IMR-90 (cell line): ENCODE data around the gene DTX3. TPM values are rescaled to one million over a fixed set of nuclear protein-coding genes. Genes with fewer than 3 reads are reported as not detected.
"Not testable (repeated sequence)": the region's sequence is repeated elsewhere in the genome, so short reads cannot be mapped to it uniquely, and the experiment has no call there.

ENCODE experiments used
- ATAC-seq: fragments of 200-7000 bp; cut with Tn5 transposase; 2 replicates; pipeline ENCODE4 v1.9.1; 2020; ENCODE audit warnings: low read depth, mild to moderate bottlenecking, moderate library complexity
- BruUV-seq: library from RNA; stranded (reverse); fragments of 400-500 nt; replicated peaks from 2 replicates; lab custom pipeline; 2021; lab: Mats Ljungman, UMichigan
- CTCF ChIA-PET: fragments of 300-600 bp; formaldehyde crosslinking; extraction: SDS; loops from one replicate; lab custom pipeline; 2021; ENCODE audit warnings: antibody characterized with exemption; lab: Yijun Ruan, JAX
- POLR2A ChIA-PET: fragments of 300-600 bp; sonication (Branson Sonifier 250); formaldehyde crosslinking; loops from one replicate; lab custom pipeline; 2022; ENCODE audit warnings: antibody characterized with exemption; ENCODE audit not compliant: unreplicated experiment; lab: Charles Lee
- DNase-seq: peaks from one replicate; pipeline ENCODE4 v3.0.0; 2013
- H2AFZ ChIP-seq: replicated peaks from 2 replicates; pipeline ENCODE3; 2013; ENCODE audit warnings: low read length, mild to moderate bottlenecking; ENCODE audit not compliant: poor library complexity
- H2AK5ac ChIP-seq: 2 replicates; pipeline ENCODE4 v1.6.1; 2013; ENCODE audit warnings: low read depth, low read length, inconsistent platforms
- H2AK9ac ChIP-seq: replicated peaks from 2 replicates; pipeline ENCODE3; 2013; ENCODE audit warnings: mild to moderate bottlenecking, low read depth, low read length, moderate library complexity; ENCODE audit not compliant: poor library complexity
- H2BK120ac ChIP-seq: 2 replicates; pipeline ENCODE4 v1.6.1; 2013; ENCODE audit warnings: low read depth, low read length, inconsistent platforms
- H2BK15ac ChIP-seq: 3 replicates; pipeline ENCODE4 v1.6.1; 2013; ENCODE audit warnings: low read depth, low read length, inconsistent platforms
- H2BK20ac ChIP-seq: 2 replicates; pipeline ENCODE4 v1.6.1; 2013; ENCODE audit warnings: low read depth, mild to moderate bottlenecking, inconsistent platforms, low read length, moderate library complexity
- H2BK5ac ChIP-seq: 2 replicates; pipeline ENCODE4 v1.6.1; 2013; ENCODE audit warnings: mild to moderate bottlenecking, low read depth, low read length, inconsistent platforms; ENCODE audit not compliant: poor library complexity, severe bottlenecking
- H3K14ac ChIP-seq: replicated peaks from 2 replicates; pipeline ENCODE4 v1.6.1; 2013; ENCODE audit warnings: low read depth, low read length, inconsistent platforms
- H3K18ac ChIP-seq: 2 replicates; pipeline ENCODE4 v1.6.1; 2013; ENCODE audit warnings: low read depth, low read length, control low read depth
- H3K23ac ChIP-seq: 2 replicates; pipeline ENCODE4 v1.6.1; 2013; ENCODE audit warnings: low read depth, low read length, inconsistent platforms
- H3K27ac ChIP-seq: 2 replicates; pipeline ENCODE4 v1.5.1; 2013; ENCODE audit warnings: mild to moderate bottlenecking, control low read depth, low read length; ENCODE audit not compliant: insufficient read depth
- H3K27me3 ChIP-seq: 2 replicates; pipeline ENCODE4 v1.6.1; 2013; ENCODE audit warnings: low read length; ENCODE audit not compliant: control insufficient read depth, insufficient read depth
- H3K36me3 ChIP-seq: 2 replicates; pipeline ENCODE4 v1.6.1; 2013; ENCODE audit warnings: low read length, mixed read lengths; ENCODE audit not compliant: control insufficient read depth, insufficient read depth
- H3K4ac ChIP-seq: 2 replicates; pipeline ENCODE4 v1.6.1; 2013; ENCODE audit warnings: low read depth, low read length, inconsistent platforms
- H3K4me1 ChIP-seq: 2 replicates; pipeline ENCODE4 v1.6.1; 2013; ENCODE audit warnings: low read length, mixed read lengths; ENCODE audit not compliant: control insufficient read depth, insufficient read depth
- H3K4me2 ChIP-seq: 2 replicates; pipeline ENCODE4 v1.6.1; 2013; ENCODE audit warnings: low read depth, mild to moderate bottlenecking, control low read depth, low read length, moderate library complexity
- H3K4me3 ChIP-seq: 2 replicates; pipeline ENCODE4 v1.5.1; 2013; ENCODE audit warnings: low read depth, mild to moderate bottlenecking, control low read depth, low read length, moderate library complexity; ENCODE audit not compliant: insufficient read depth
- H3K56ac ChIP-seq: 2 replicates; pipeline ENCODE4 v1.6.1; 2013; ENCODE audit warnings: low read length, inconsistent platforms; ENCODE audit not compliant: insufficient read depth; ENCODE audit errors: extremely low read depth
- H3K79me1 ChIP-seq, 2 experiments: 2 replicates each; pipeline ENCODE4 v1.6.1; 2013; ENCODE audit warnings: low read length in 2 of 2, inconsistent platforms in 1 of 2, low read depth in 1 of 2
- H3K9ac ChIP-seq: 2 replicates; pipeline ENCODE4 v1.6.1; 2013; ENCODE audit warnings: low read depth, low read length, control low read depth
- H3K9me1 ChIP-seq: 2 replicates; pipeline ENCODE4 v1.6.1; 2013; ENCODE audit warnings: low read length, inconsistent platforms; ENCODE audit not compliant: insufficient read depth
- H3K9me3 ChIP-seq: 2 replicates; pipeline ENCODE4 v1.6.1; 2013; ENCODE audit warnings: low read length; ENCODE audit not compliant: control insufficient read depth, insufficient read depth
- H4K20me1 ChIP-seq: 2 replicates; pipeline ENCODE4 v1.6.1; 2013; ENCODE audit warnings: low read length, inconsistent platforms; ENCODE audit not compliant: insufficient read depth
- H4K5ac ChIP-seq: 2 replicates; pipeline ENCODE4 v1.6.1; 2013; ENCODE audit warnings: mild to moderate bottlenecking, low read depth, low read length, control low read depth
- H4K8ac ChIP-seq, 2 experiments: 2 replicates each; pipeline ENCODE4 v1.6.1; 2013; ENCODE audit warnings: low read depth in 2 of 2, low read length in 2 of 2, control low read depth in 1 of 2, inconsistent platforms in 1 of 2
- H4K91ac ChIP-seq: 2 replicates; pipeline ENCODE4 v1.6.1; 2013; ENCODE audit warnings: low read depth, low read length, inconsistent platforms; ENCODE audit not compliant: insufficient read depth
- BHLHE40 ChIP-seq: fragments of 150-350 bp; IDR thresholded peaks from 2 replicates; pipeline ENCODE4 v1.6.1; 2016; ENCODE audit warnings: mild to moderate bottlenecking, low read depth, low read length
- CHD1 ChIP-seq: IDR thresholded peaks from 2 replicates; pipeline ENCODE4 v1.6.1; 2012; ENCODE audit warnings: low read depth, low read length, improper control_type of control experiment
- NFE2L2 ChIP-seq: fragments of 150-350 bp; IDR thresholded peaks from 2 replicates; pipeline ENCODE4 v1.6.1; 2016; ENCODE audit warnings: low read depth, mild to moderate bottlenecking, low read length
- RFX5 ChIP-seq: IDR thresholded peaks from 2 replicates; pipeline ENCODE4 v1.8.0; 2012; ENCODE audit warnings: low read depth, mild to moderate bottlenecking, low read length, moderate library complexity
- SMC3 ChIP-seq: fragments of 150-350 bp; IDR thresholded peaks from 2 replicates; pipeline ENCODE4 v1.6.1; 2016; ENCODE audit warnings: low read depth, mild to moderate bottlenecking, antibody characterized with exemption, low read length, moderate library complexity
- WGBS, 2 experiments: methylation state at CpG; one replicate each; pipeline versions ENCODE4 v1.1.5 to v1.1.7; 2013; ENCODE audit warnings: missing lambda C conversion rate in 2 of 2; ENCODE audit not compliant: insufficient read length in 1 of 2; ENCODE audit errors: extremely low coverage in 2 of 2; 5-methylcytosine and 5-hydroxymethylcytosine counted together
- dilution Hi-C: fragments of 300-500 bp; cut with HindIII; formaldehyde crosslinking; loops from one replicate; pipeline ENCODE4 v1.14.3; 2018; ENCODE audit warnings: low sequenced_read_pairs; ENCODE audit not compliant: unreplicated experiment
- in situ Hi-C: fragments of 300-500 bp; cut with MboI; formaldehyde crosslinking; loops from 3 replicates; pipeline ENCODE4 v1.14.3; 2019; ENCODE audit warnings: low sequenced_read_pairs, inconsistent platforms, mixed read lengths
- intact Hi-C: fragments of 100-400 bp; cut with micrococcal nuclease; formaldehyde crosslinking; loops from 2 replicates; pipeline ENCODE4 v1.10.0; 2022
- polyA plus RNA-seq, 3 experiments: library from polyadenylated mRNA; depleted of rRNA; stranded (reverse); fragments of >200 nt; gene quantifications; 2 replicates each; pipeline ENCODE4 v1.2.3, GENCODE V29; 2012; ENCODE audit warnings: low replicate concordance in 1 of 3
- total RNA-seq: library from RNA; depleted of rRNA; stranded (reverse); fragments of >200 nt; gene quantifications from 2 replicates; pipeline ENCODE4 v1.2.3, GENCODE V29; 2012
- TF ChIP-seq, protein P1 (sequence below): fragments of 150-350 bp; IDR thresholded peaks from 2 replicates; pipeline ENCODE4 v1.6.1; 2016; ENCODE audit warnings: low read depth, mild to moderate bottlenecking, low read length, moderate library complexity, borderline replicate concordance

Gene DTX3
- total and polyA plus RNA-seq, 2 of the 4 experiments (the other 2 are of a cell fraction): 2.9 to 14.6 TPM

- no peaks in the 10 kb centered on the region; the same call in 1 of the 2 replicates for H3K9me1 ChIP-seq
- H3K18ac ChIP-seq: no peak overlapping the region
- no peaks in the 10 kb centered on the region for H3K4me1 ChIP-seq
- no peaks in the 10 kb centered on the region for H3K9me3 ChIP-seq
- peaks cover 32% of the 10 kb centered on the region for H3K27me3 ChIP-seq
- no peak for TF ChIP-seq SMC3
- TF ChIP-seq NFE2L2: no peak
- TF ChIP-seq BHLHE40: no peak
- no peak for TF ChIP-seq CHD1
- no peak for TF ChIP-seq RFX5
- TF ChIP-seq, protein P1, sequence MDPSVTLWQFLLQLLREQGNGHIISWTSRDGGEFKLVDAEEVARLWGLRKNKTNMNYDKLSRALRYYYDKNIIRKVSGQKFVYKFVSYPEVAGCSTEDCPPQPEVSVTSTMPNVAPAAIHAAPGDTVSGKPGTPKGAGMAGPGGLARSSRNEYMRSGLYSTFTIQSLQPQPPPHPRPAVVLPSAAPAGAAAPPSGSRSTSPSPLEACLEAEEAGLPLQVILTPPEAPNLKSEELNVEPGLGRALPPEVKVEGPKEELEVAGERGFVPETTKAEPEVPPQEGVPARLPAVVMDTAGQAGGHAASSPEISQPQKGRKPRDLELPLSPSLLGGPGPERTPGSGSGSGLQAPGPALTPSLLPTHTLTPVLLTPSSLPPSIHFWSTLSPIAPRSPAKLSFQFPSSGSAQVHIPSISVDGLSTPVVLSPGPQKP: no peak
- no peak overlapping the region for H2AK5ac ChIP-seq
- H3K4me3 ChIP-seq: no peak overlapping the region
- no peak overlapping the region for H3K4ac ChIP-seq
- WGBS, 2 experiments: no CpG with 5 or more reads among the region's 11 CpGs
- no peak overlapping the region for H3K23ac ChIP-seq
- DNase-seq (no peak), ATAC-seq (no peak)
- H2BK20ac ChIP-seq: no peak overlapping the region
- H4K91ac ChIP-seq: no peak overlapping the region
- dilution Hi-C loops (no loop called here), in situ Hi-C loops (no loop called here), intact Hi-C loops (no loop called here)
- H3K9ac ChIP-seq: no peak overlapping the region
- no peak overlapping the region for H2AK9ac ChIP-seq
- H4K5ac ChIP-seq: no peak overlapping the region
- CTCF ChIA-PET: no interaction called here
- no peak overlapping the region for H3K27ac ChIP-seq
- peaks cover 36% of the 10 kb centered on the region for H3K36me3 ChIP-seq
- POLR2A ChIA-PET: no interaction called here
- H3K79me1 ChIP-seq: 0 out of 4 replicates have a peak, but pooled peaks cover 0 to 1% of the 10 kb centered on the region in 2 experiments
- H4K8ac ChIP-seq: no peak overlapping the region
- no peak overlapping the region for H3K14ac ChIP-seq
- no peak overlapping the region for H2BK120ac ChIP-seq
- H2AFZ ChIP-seq: no peak overlapping the region
- H3K56ac ChIP-seq: no peak overlapping the region
- no peak overlapping the region for H2BK5ac ChIP-seq
- BruUV-seq: no TSS peak
- H4K20me1 ChIP-seq: peaks cover 4% of the 10 kb centered on the region; the same call in 1 of the 2 replicates
- H3K4me2 ChIP-seq: no peak overlapping the region
- H2BK15ac ChIP-seq: no peak overlapping the region
These were observed 13.3 kb downstream of the DTX3 start for GRCh38 chr12:57617942-57618341.

DNA sequence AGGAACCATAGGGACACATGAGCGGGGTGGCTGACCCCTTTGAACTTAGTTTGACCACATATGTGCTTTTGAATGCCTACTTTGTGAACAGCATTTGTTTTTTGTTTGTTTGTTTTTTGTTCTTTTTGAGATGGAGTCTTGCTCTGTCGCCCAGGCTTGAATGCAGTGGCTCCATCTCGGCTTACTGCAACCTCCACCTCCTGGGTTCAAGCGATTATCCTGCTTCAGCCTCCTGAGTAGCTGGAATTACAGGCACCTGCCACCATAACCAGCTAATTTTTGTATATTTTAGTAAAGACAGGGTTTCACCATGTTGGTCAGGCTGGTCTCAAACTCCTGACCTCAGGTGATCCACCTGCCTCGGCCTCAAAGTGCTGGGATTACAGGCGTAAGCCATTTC lies 13.8 kb downstream of the DTX3 start:
- H3K23ac ChIP-seq, H4K8ac ChIP-seq, H3K4ac ChIP-seq, in situ Hi-C loops, H3K27ac ChIP-seq, H3K56ac ChIP-seq, dilution Hi-C loops, H3K4me2 ChIP-seq, H3K9ac ChIP-seq, BruUV-seq, H3K9me1 ChIP-seq, H2BK5ac ChIP-seq, H2AFZ ChIP-seq, H3K9me3 ChIP-seq, H4K20me1 ChIP-seq, H3K14ac ChIP-seq, H3K18ac ChIP-seq, H4K91ac ChIP-seq, H2BK120ac ChIP-seq, H2AK9ac ChIP-seq, ATAC-seq, H2BK15ac ChIP-seq, H2BK20ac ChIP-seq, H3K4me3 ChIP-seq, intact Hi-C loops, H4K5ac ChIP-seq, H2AK5ac ChIP-seq, H3K79me1 ChIP-seq, CTCF ChIA-PET, DNase-seq, H3K4me1 ChIP-seq, POLR2A ChIA-PET: not testable (repeated sequence)
- WGBS, 2 experiments: no CpG with 5 or more reads among the region's 6 CpGs
- Histone ChIP-seq H3K27me3 (peaks cover 32% of the 10 kb centered on the region), H3K36me3 (peaks cover 33% of the 10 kb centered on the region)
